Measurements from ENCODE around the gene TWF2.

The TWF2 gene

GRCh38 chr3:52256622-52257021 lies 17.7 kb upstream of the TWF2 start:
- no peak for DNase-seq

DNA sequence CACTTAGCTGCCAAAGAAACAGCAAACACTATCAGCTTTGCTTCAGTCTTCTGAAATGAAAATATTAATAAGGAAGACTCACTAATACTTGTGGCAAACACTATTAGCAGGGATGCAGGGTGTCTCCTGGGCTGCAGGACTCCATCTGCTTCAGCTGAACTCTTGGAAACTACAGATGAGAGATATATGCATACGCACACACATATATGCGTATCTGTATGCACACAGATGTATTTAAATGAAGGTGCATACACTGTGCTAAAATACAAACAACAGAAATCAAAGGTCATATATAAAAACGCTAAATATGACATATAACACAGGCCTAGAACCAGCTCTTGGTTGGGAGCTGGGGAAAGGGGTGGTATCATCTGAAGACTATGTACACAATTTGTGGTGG lies 17.2 kb upstream of the TWF2 start:
- no peak for DNase-seq

DNA sequence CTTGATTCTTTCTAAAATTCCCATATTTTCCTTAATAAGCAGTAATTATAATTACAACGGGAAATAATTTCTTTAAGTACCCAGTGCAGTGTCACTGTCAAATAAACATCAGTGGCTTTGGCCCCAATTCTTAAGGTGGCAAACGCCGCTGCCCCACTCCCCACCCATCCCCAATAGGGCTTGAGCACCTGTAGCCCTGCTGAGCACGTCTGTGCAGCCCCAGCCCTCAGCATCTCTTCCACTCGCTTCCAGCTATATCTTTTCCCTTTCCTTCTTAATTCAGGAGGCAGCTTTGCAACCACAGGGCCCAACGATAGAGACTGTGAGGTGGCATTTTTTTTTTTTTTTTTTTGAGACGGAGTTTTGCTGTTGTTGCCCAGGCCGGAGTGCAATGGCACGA lies 15.7 kb upstream of the TWF2 start:
- no peak for DNase-seq

- peak; percentile 71 for DNase-seq
Observed at GRCh38 chr3:52253314-52254304, 14.7 kb upstream of the TWF2 start.

DNA sequence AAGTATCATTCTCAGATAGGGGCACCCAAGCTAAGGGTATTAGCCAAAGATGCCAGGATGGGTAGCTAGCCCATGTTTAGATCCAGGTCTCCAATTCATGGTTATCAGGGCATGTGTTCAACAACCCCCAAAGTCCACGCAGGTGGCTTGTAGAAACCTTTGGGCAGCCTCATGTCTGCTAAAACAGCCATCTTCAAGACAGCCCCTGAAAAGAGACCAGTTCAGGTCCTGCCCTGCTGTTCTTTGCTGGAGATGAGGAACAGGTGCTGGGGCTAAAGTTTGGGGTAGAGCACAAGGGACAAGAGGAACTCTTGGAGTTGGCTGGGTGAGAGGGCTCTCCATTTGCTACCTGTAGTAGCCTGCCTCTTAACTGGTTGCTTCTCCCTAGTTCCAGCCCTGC lies 11.2 kb upstream of the TWF2 start:
- DNase-seq = no peak

GRCh38 chr3:52249683-52250082 lies 10.7 kb upstream of the TWF2 start:
- no peak for DNase-seq

- DNase-seq = no peak
Observed at GRCh38 chr3:52248816-52249547, 10.0 kb upstream of the TWF2 start.

DNA sequence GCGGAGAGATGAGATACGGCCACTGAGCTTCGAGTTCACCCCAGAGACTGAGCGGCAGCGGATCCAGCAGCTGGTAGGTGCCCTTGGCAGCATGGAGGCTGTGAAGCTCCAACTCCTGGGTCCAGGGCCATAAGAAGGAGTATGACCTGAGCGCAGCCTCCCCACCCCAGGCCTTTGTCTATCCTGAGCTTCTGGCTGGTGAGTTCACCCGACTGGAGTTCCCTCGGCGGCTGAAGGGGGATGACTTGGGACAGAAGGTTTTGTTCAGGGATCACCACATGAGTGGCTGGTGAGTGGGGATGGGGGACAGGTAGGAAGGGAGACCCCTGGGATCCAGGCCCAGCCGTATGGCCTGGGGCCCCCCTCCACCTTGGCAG lies 9.2 kb upstream of the TWF2 start:
- DNase-seq = no peak

GRCh38 chr3:52247409-52248164 lies 8.6 kb upstream of the TWF2 start:
- no peak for DNase-seq

DNA sequence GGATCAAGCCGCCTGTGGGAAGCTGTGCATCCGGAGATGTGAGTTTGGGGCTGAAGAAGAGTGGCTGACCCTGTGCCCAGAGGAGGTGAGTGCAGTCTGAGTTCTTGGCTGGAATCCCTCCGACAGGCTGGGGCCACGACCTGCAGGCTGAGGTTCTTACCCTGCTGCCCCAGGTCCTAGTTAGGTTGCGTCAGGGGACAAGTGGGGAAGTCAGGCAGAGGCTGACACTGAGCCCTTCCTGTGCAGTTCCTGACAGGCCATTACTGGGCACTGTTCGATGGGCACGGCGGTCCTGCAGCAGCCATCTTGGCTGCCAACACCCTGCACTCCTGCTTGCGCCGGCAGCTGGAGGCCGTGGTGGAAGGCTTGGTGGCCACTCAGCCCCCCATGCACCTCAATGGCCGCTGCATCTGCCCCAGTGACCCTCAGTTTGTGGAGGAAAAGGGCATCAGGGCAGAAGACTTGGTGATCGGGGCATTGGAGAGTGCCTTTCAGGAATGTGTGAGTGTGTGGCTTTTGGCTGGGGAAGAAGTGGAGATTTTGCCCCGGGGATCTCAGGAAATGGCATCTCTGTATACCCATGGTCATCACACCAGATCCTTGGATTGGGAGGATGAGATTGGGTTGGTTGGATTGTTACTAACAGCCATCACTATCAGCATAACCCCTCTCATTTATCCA lies 7.9 kb upstream of the TWF2 start:
- DNase-seq = no peak

DNA sequence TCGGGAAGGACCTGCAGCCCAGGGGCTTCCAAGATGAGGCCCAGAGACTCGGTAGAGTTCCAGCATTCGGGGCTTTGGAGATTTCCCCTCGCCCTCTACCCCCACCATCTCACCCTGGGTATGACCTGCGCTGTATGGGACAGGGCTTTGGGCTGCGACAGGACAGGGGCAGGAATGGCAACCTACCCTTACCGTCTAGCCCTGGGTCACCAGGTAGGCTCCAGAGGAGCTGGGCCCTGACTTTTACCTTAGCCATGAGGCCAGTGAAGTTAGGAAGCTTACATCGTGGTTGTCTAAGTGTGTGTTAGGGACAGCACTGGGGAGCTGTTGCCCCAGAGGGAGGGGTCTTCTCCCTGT lies 7.3 kb upstream of the TWF2 start:
- no peak for DNase-seq

GRCh38 chr3:52245322-52246263 lies 6.6 kb upstream of the TWF2 start, which contains the start of gene PPM1M:
Gene PPM1M, plus strand, starts transcription at chr3:52245759. Its CDS starts 66 bp downstream, at chr3:52245825.
- peak; percentile 50 for DNase-seq

GRCh38 chr3:52243791-52244628 lies 5.1 kb upstream of the TWF2 start:
- no peak for DNase-seq

DNA sequence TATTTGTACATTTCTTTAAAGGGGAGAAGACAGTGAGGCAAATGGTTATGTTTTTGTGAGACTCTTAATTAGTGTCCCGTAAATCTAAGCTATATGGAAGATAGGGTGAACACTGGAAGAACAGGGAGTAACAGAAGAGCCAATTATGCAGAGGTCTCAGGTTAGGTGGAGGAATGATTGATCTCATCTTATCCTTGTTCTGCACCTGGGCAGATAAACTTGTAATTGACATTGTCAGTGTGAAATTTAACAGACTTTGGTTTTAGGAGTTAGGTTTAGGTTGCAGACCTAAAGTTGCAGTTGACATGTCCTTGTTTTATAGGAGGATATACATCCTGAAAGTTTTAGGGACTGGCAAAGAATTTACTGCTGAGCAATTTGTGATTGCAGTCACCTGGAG lies 3.1 kb upstream of the TWF2 start:
- DNase-seq = no peak

DNA sequence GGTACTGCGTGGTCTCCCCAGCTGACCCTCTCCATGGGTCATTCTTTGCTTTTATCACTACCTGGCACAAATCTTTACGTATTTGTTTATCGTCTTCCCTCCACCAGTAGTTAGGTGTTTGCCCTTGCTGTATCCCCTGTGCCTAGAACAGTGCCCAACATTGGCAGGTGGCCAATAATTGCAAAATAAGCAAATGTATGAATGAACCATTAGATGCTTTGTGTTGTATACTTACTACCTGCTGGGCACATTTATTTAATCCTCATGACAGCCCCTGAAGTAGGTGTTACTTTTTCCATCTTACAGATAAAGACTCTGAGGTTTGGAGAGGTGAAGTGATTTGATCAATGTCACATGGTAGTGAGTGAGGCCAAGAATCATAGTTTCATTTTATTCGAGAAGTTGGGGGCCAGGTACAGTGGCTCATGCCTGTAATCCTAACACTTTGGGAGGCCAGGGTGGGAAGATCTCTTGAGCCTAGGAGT lies 2.0 kb upstream of the TWF2 start:
- DNase-seq = no peak

DNA sequence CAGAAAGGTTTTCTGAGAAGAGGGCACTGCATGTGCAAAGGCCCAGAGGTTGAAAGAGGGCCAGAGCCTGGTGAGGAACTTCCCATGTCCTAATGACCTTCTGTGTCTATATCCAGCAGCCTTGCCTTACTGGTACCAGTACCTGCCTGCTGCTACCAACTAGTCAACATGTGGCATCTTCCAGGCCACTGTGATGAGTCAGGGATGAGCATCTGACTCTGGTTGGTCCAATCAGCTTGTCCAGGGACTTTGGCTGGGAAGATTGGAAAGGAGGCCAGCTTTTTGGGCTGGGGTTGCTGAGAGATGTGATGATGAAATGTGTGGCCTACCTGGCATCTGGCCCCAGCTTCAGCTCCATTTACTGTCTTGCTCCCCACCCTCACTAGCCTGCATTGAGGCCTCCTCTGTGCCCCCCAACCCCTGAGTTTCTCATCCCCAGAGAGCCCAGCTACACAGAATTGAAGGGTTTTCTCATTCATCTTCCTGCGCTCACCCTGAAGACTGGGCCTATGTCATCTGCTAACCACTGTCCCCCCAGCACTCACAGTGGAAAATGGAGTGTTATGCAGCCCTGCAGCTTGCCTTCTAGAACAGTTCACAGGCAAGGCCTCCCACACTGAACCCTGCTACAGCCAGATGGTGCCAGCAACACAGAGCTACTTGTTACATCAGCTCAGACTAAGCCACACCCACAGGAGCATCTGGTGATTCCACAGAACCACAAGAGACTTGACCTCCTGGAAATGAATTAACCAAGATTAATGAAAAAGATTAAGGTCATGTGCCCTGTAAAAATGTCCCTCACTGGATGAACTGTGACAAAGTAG lies 1.3 kb upstream of the TWF2 start:
- DNase-seq = no peak

GRCh38 chr3:52238193-52238760 lies 681 bp downstream of the TWF2 start:
- DNase-seq = no peak

- DNase-seq = no peak
Observed at GRCh38 chr3:52237657-52238172, 1.2 kb downstream of the TWF2 start.

Data from stimulated activated CD4-positive, alpha-beta T cell treated with anti-CD3 and anti-CD28 coated beads, Interleukin-12 subunit alpha, Interleukin-12 subunit beta, amount 100 ng/mL, for 4 hours (primary cell).